T-helper 22 cell (primary cell): ENCODE measurements around the gene RASGRF2.

Source experiments
- DNase-seq: peaks from one replicate; pipeline ENCODE4 v3.0.0-alpha.2; 2020; ENCODE audit warnings: low read depth

The RASGRF2 gene

GRCh38 chr5:81171769-81172168 is 211.6 kb downstream of the RASGRF2 start:
- DNase-seq, result no peak

GRCh38 chr5:81172710-81173109 is 212.5 kb downstream of the RASGRF2 start:
- DNase-seq, result no peak

- no peak for DNase-seq
Observed at GRCh38 chr5:81177061-81177460, 216.9 kb downstream of the RASGRF2 start.

- DNase-seq, result no peak
Observed at GRCh38 chr5:81179959-81180358, 219.8 kb downstream of the RASGRF2 start.

- DNase-seq, result no peak
Observed at GRCh38 chr5:81180780-81181460, 220.8 kb downstream of the RASGRF2 start.

- no peak for DNase-seq
Observed at GRCh38 chr5:81181576-81182316, 221.6 kb downstream of the RASGRF2 start.

GRCh38 chr5:81182396-81183390 is 222.5 kb downstream of the RASGRF2 start:
- DNase-seq, result no peak

- DNase-seq, result no peak
Observed at GRCh38 chr5:81183811-81184748, 223.9 kb downstream of the RASGRF2 start.

GRCh38 chr5:81184749-81185110 is 224.6 kb downstream of the RASGRF2 start:
- DNase-seq, result no peak

GRCh38 chr5:81187885-81188284 is 227.7 kb downstream of the RASGRF2 start:
- no peak for DNase-seq

GRCh38 chr5:81188962-81189361 is 228.8 kb downstream of the RASGRF2 start:
- no peak for DNase-seq

GRCh38 chr5:81189875-81190498 is 229.8 kb downstream of the RASGRF2 start:
- DNase-seq, result no peak

GRCh38 chr5:81191726-81192372 is 231.7 kb downstream of the RASGRF2 start:
- no peak for DNase-seq

- no peak for DNase-seq
Observed at GRCh38 chr5:81192373-81192750, 232.2 kb downstream of the RASGRF2 start.

- peak; percentile 40 for DNase-seq
Observed at GRCh38 chr5:81194633-81195334, 234.6 kb downstream of the RASGRF2 start.

- no peak for DNase-seq
Observed at GRCh38 chr5:81195335-81195929, 235.3 kb downstream of the RASGRF2 start.

- no peak for DNase-seq
Observed at GRCh38 chr5:81202655-81203054, 242.5 kb downstream of the RASGRF2 start.

- DNase-seq, result no peak
Observed at GRCh38 chr5:81203729-81204128, 243.6 kb downstream of the RASGRF2 start.

- no peak for DNase-seq
Observed at GRCh38 chr5:81204205-81204604, 244.0 kb downstream of the RASGRF2 start.
